AG04450 (cell line): ENCODE measurements around the gene CFAP77. TPM values are rescaled to one million over a fixed set of nuclear protein-coding genes. Genes with fewer than 3 reads are reported as not detected.

Experiments
- CTCF ChIA-PET: fragments of 300-600, 350-600 bp; formaldehyde crosslinking; extraction: SDS; loops from one replicate; lab custom pipeline; 2022; ENCODE audit warnings: antibody characterized with exemption, inconsistent platforms; lab: Charles Lee
- POLR2A ChIA-PET: fragments of 350-600 bp; formaldehyde crosslinking; extraction: SDS; loops from one replicate; lab custom pipeline; 2021; ENCODE audit warnings: antibody characterized with exemption, inconsistent platforms; lab: Yijun Ruan, JAX
- DNase-seq: peaks from one replicate; pipeline ENCODE4 v3.0.0-alpha.2; 2011; ENCODE audit warnings: low read depth, low spot score
- H3K27ac ChIP-seq: one replicate; pipeline ENCODE4 v1.5.1; 2012; ENCODE audit warnings: low read depth, low read length, control low read depth
- H3K27me3 ChIP-seq: one replicate; pipeline ENCODE4 v1.6.0; 2012; ENCODE audit warnings: low read length; ENCODE audit not compliant: control insufficient read depth, insufficient read depth
- H3K4me3 ChIP-seq: 2 replicates; pipeline ENCODE4 v1.5.1; 2011; ENCODE audit warnings: mild to moderate bottlenecking, low read depth, low read length, control low read depth
- H3K9me3 ChIP-seq: 2 replicates; pipeline ENCODE4 v1.5.1; 2012; ENCODE audit warnings: low read length; ENCODE audit not compliant: control insufficient read depth, insufficient read depth
- polyA plus RNA-seq: library from polyadenylated mRNA; depleted of rRNA; stranded (reverse); fragments of >200 nt; gene quantifications from 2 replicates; pipeline ENCODE4 v1.2.3, GENCODE V29; 2011; rRNA removed
- small RNA-seq: library from RNA; depleted of rRNA; stranded (forward); fragments of <200 nt; gene quantifications from one replicate; pipeline ENCODE3, GENCODE V24; 2012; ENCODE audit warnings: low read depth; ENCODE audit not compliant: insufficient read length
- TF ChIP-seq, protein P1 (sequence below): IDR thresholded peaks from 2 replicates; pipeline ENCODE4 v1.5.1; 2011; ENCODE audit warnings: low read depth, low read length, control low read depth, inconsistent platforms

Gene CFAP77
- polyA plus RNA-seq, 1 experiment = not detected

DNA sequence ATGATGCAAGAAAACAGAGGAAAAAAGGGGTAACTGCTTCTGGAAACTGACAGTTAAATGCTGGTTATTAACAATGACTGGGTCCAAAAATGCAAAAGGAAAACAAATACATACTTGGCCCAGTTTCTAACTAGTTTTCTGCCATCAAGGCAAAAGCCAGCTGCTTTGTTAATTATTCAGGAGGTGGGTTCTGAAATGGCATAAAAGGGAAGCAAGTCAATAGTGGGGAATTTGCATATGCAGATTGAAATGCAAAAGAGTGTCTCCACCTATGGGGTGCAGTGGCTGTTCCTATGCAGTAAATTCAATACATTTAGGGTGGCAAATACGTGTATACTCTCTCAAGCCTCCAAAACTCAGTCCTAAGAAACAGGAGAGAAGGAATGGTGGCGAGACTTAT is 205.8 kb downstream of the CFAP77 start:
- Histone ChIP-seq H3K27ac (no peak overlapping the region), H3K4me3 (no peak overlapping the region), H3K27me3 (no peaks in the 10 kb centered on the region), H3K9me3 (no peaks in the 10 kb centered on the region)
- POLR2A ChIA-PET = no interaction called here
- CTCF ChIA-PET = interaction anchor here (0.9 kb wide), 1 partner anchor 286 kb away, joined by 3 read pairs; no protein-coding TSS in a partner anchor
- TF ChIP-seq, protein P1, sequence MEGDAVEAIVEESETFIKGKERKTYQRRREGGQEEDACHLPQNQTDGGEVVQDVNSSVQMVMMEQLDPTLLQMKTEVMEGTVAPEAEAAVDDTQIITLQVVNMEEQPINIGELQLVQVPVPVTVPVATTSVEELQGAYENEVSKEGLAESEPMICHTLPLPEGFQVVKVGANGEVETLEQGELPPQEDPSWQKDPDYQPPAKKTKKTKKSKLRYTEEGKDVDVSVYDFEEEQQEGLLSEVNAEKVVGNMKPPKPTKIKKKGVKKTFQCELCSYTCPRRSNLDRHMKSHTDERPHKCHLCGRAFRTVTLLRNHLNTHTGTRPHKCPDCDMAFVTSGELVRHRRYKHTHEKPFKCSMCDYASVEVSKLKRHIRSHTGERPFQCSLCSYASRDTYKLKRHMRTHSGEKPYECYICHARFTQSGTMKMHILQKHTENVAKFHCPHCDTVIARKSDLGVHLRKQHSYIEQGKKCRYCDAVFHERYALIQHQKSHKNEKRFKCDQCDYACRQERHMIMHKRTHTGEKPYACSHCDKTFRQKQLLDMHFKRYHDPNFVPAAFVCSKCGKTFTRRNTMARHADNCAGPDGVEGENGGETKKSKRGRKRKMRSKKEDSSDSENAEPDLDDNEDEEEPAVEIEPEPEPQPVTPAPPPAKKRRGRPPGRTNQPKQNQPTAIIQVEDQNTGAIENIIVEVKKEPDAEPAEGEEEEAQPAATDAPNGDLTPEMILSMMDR = no peak
- no peak for DNase-seq

DNA sequence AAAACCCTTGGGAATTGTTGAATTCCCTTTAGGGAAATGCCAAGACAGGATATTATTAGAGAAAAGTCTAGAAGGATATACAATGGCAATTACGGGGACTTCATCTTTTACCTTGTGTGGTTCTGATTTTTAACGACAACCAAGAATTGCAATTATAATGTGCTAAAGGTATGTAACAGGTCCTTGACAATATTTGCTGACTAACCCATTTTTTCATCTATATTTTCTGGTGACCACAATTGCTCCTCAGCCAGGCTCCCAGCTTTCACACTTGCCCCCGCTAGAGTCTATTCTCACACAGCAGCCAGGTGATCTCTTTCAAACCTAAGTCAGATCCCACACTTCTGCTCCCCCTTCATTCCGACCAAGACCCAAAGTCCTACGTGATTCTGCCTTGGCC is 206.7 kb downstream of the CFAP77 start:
- Histone ChIP-seq H3K4me3 (no peak overlapping the region), H3K9me3 (no peaks in the 10 kb centered on the region), H3K27me3 (no peaks in the 10 kb centered on the region), H3K27ac (no peak overlapping the region)
- ChIA-PET POLR2A (no interaction called here), CTCF (no interaction called here)
- TF ChIP-seq, protein P1 = no peak
- no peak for DNase-seq

DNA sequence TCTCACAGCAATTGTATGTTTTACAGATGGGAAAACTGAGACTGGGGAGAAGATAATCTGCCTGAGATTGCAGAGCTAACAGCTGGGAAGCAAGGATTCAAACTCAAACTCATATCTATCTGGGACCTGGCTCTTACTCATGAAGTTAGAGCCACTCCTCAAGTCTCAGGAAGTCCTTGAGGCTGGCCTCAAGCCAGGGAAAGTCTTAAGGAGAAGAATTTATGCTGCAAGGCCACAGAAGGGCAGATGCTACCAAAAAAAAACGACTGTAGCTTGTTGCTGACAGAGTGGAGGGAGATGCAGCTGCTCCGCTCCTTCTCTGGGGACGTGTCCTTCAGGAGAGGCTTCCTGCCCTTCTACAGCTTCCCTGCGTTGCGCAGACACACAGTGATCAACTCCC is 212.1 kb downstream of the CFAP77 start:
- H3K9me3 ChIP-seq = no peaks in the 10 kb centered on the region
- peak overlapping the region; percentile 11 for H3K27ac ChIP-seq
- DNase-seq = no peak
- H3K27me3 ChIP-seq = no peaks in the 10 kb centered on the region
- TF ChIP-seq, protein P1 = no peak
- ChIA-PET CTCF (interaction anchor here (0.6 to 0.7 kb wide), 3 partner anchors 29 to 241 kb away, joined by 3 to 4 read pairs (median 4); no protein-coding TSS in a partner anchor), POLR2A (no interaction called here)
- H3K4me3 ChIP-seq = no peak overlapping the region

Small RNA genes within 50 kb of the gene (small RNA-seq; reads per million reads assigned to genes)
- not detected for gene RNU5D-2P

Other genes with a start within 250 kb of the CFAP77 start
- gene NTNG2, start 248.2 kb upstream of the CFAP77 start, polyA plus RNA-seq = 0.93 and 1.3 TPM in 2 replicates
- gene SETX, start 55.2 kb upstream of the CFAP77 start, polyA plus RNA-seq = 25.1 and 31.5 TPM in 2 replicates
- 8.0 and 10.0 TPM in 2 replicates for gene TTF1, start 3.4 kb upstream of the CFAP77 start, polyA plus RNA-seq
- not detected in 2 replicates for gene BARHL1, start 172.4 kb downstream of the CFAP77 start, polyA plus RNA-seq